Loucy (cell line): ENCODE measurements around the gene NUAK2.

Experiments
- EZH2phosphoT487 ChIP-seq: fragments of 200-600 bp; IDR thresholded peaks from 2 replicates; pipeline ENCODE4 v1.6.1; 2018; ENCODE audit warnings: antibody characterized with exemption, mild to moderate bottlenecking, moderate library complexity, borderline replicate concordance
- TF ChIP-seq, protein P1 (sequence below): fragments of 200-600 bp; sonication (generic); conservative IDR thresholded peaks from 2 replicates; pipeline ENCODE4 v1.5.1; 2014; ENCODE audit warnings: mild to moderate bottlenecking, antibody characterized with exemption, low read length

- TF ChIP-seq, protein P1, sequence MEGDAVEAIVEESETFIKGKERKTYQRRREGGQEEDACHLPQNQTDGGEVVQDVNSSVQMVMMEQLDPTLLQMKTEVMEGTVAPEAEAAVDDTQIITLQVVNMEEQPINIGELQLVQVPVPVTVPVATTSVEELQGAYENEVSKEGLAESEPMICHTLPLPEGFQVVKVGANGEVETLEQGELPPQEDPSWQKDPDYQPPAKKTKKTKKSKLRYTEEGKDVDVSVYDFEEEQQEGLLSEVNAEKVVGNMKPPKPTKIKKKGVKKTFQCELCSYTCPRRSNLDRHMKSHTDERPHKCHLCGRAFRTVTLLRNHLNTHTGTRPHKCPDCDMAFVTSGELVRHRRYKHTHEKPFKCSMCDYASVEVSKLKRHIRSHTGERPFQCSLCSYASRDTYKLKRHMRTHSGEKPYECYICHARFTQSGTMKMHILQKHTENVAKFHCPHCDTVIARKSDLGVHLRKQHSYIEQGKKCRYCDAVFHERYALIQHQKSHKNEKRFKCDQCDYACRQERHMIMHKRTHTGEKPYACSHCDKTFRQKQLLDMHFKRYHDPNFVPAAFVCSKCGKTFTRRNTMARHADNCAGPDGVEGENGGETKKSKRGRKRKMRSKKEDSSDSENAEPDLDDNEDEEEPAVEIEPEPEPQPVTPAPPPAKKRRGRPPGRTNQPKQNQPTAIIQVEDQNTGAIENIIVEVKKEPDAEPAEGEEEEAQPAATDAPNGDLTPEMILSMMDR, result no peak
- TF ChIP-seq EZH2phosphoT487, result no peak
Observed at GRCh38 chr1:205287076-205287475, 34.5 kb downstream of the NUAK2 start.
